MCF 10A (cell line): ENCODE measurements around the gene APBA3. TPM values are rescaled to one million over a fixed set of nuclear protein-coding genes. Genes with fewer than 3 reads are reported as not detected.

ENCODE experiments used
- BruUV-seq: library from RNA; stranded (reverse); fragments of 400-500 nt; replicated peaks from 2 replicates; lab custom pipeline; 2021; lab: Mats Ljungman, UMichigan
- CTCF ChIA-PET: fragments of 300-600 bp; sonication (Branson Sonifier 250); formaldehyde crosslinking; extraction: SDS; loops from one replicate; lab custom pipeline; 2021; ENCODE audit warnings: antibody characterized with exemption, inconsistent platforms; lab: Yijun Ruan, JAX
- POLR2A ChIA-PET: fragments of 300-600, 350-650 bp; sonication (Branson Sonifier 250); formaldehyde crosslinking; extraction: SDS; loops from one replicate; lab custom pipeline; 2020; ENCODE audit warnings: antibody characterized with exemption, inconsistent platforms; lab: Yijun Ruan, JAX
- DNase-seq: peaks from one replicate; pipeline ENCODE4 v3.0.0-alpha.2; 2018; ENCODE audit not compliant: unreplicated experiment
- H3K27ac Mint-ChIP-seq: one replicate; pipeline ENCODE4 v1.8.0; 2022; ENCODE audit warnings: mild to moderate bottlenecking, low read depth, mixed read lengths; ENCODE audit not compliant: unreplicated experiment
- H3K27me3 Mint-ChIP-seq: one replicate; pipeline ENCODE4 v1.8.0; 2022; ENCODE audit warnings: mixed read lengths; ENCODE audit not compliant: insufficient read depth, unreplicated experiment
- H3K36me3 Mint-ChIP-seq: one replicate; pipeline ENCODE4 v1.8.0; 2022; ENCODE audit warnings: mild to moderate bottlenecking, moderate library complexity, mixed read lengths; ENCODE audit not compliant: insufficient read depth, unreplicated experiment
- H3K4me1 Mint-ChIP-seq: one replicate; pipeline ENCODE4 v1.8.0; 2022; ENCODE audit warnings: mixed read lengths; ENCODE audit not compliant: insufficient read depth, unreplicated experiment
- H3K4me3 Mint-ChIP-seq: one replicate; pipeline ENCODE4 v1.8.0; 2022; ENCODE audit warnings: mild to moderate bottlenecking, moderate library complexity, mixed read lengths; ENCODE audit not compliant: unreplicated experiment
- H3K9me3 Mint-ChIP-seq: one replicate; pipeline ENCODE4 v1.8.0; 2022; ENCODE audit warnings: mixed read lengths; ENCODE audit not compliant: unreplicated experiment
- intact Hi-C: fragments of 100-400 bp; cut with micrococcal nuclease; formaldehyde crosslinking; loops from 2 replicates; pipeline ENCODE4 v1.14.1; 2022
- total RNA-seq: library from RNA; stranded (reverse); gene quantifications from 2 replicates; pipeline ENCODE4 v1.2.3, GENCODE V29; 2022
- TF ChIP-seq, protein P1 (sequence below): fragments of 200-600 bp; IDR thresholded peaks from one replicate; pipeline ENCODE4 v1.8.0; 2022; ENCODE audit warnings: antibody characterized with exemption, mild to moderate bottlenecking; ENCODE audit not compliant: unreplicated experiment

APBA3 gene
- total RNA-seq, 1 experiment from 2014 or later: 22.9 TPM

- TF ChIP-seq, protein P1, sequence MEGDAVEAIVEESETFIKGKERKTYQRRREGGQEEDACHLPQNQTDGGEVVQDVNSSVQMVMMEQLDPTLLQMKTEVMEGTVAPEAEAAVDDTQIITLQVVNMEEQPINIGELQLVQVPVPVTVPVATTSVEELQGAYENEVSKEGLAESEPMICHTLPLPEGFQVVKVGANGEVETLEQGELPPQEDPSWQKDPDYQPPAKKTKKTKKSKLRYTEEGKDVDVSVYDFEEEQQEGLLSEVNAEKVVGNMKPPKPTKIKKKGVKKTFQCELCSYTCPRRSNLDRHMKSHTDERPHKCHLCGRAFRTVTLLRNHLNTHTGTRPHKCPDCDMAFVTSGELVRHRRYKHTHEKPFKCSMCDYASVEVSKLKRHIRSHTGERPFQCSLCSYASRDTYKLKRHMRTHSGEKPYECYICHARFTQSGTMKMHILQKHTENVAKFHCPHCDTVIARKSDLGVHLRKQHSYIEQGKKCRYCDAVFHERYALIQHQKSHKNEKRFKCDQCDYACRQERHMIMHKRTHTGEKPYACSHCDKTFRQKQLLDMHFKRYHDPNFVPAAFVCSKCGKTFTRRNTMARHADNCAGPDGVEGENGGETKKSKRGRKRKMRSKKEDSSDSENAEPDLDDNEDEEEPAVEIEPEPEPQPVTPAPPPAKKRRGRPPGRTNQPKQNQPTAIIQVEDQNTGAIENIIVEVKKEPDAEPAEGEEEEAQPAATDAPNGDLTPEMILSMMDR: no peak
Observed at GRCh38 chr19:3753631-3754410, 7.7 kb downstream of the APBA3 start.

GRCh38 chr19:3752492-3752891 lies 9.0 kb downstream of the APBA3 start:
- DNase-seq: no peak
- POLR2A ChIA-PET: interaction anchor here (0.6 to 1.2 kb wide), 2 partner anchors 9 to 10 kb away, joined by 3 to 5 read pairs; partner anchors contain the start of genes APBA3 and MRPL54
- intact Hi-C loops: no loop called here
- H3K4me3 Mint-ChIP-seq: no peak overlapping the region
- H3K9me3 Mint-ChIP-seq: no peaks in the 10 kb centered on the region
- TF ChIP-seq, protein P1: no peak
- no TSS peak for BruUV-seq
- no peaks in the 10 kb centered on the region for H3K27me3 Mint-ChIP-seq
- peaks cover 30% of the 10 kb centered on the region for H3K36me3 Mint-ChIP-seq
- no peak overlapping the region for H3K27ac Mint-ChIP-seq
- CTCF ChIA-PET: interaction anchor here (1.1 kb wide), 1 partner anchor 10 kb away, joined by 4 read pairs; the partner anchor contains the start of gene MRPL54
- no peaks in the 10 kb centered on the region for H3K4me1 Mint-ChIP-seq

More at GRCh38 chr19:3753631-3754410, 7.7 kb downstream of the APBA3 start:
- DNase-seq: no peak
- ChIA-PET CTCF (no interaction called here), POLR2A (interaction anchor here (1.1 kb wide), 1 partner anchor 34 kb away, joined by 4 read pairs; no protein-coding TSS in a partner anchor)
- peaks cover 38% of the 10 kb centered on the region for H3K36me3 Mint-ChIP-seq
- H3K4me3 Mint-ChIP-seq: no peak overlapping the region
- no peaks in the 10 kb centered on the region for H3K9me3 Mint-ChIP-seq
- no peak overlapping the region for H3K27ac Mint-ChIP-seq
- intact Hi-C loops: no loop called here
- H3K4me1 Mint-ChIP-seq: no peaks in the 10 kb centered on the region
- no peaks in the 10 kb centered on the region for H3K27me3 Mint-ChIP-seq
- no TSS peak for BruUV-seq

DNA sequence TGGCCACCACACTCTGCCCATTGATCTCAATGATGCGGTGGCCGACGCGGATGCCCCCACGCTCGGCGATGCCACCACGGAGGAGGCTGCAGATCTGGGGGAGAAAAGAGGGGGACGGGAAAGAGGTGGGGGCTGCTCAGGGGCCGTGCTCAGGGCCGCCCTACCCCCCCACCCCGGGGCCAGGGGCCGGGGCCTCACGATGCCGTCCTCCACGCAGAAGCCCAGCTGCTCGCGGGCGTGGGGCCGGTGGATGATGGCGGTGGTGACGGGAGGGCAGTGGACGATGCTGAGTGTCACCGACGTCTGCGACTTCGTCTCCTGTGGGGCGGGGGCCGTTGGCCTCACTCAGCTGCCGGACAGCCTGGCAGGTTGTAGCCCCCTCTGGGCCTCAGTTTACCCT lies 10.3 kb downstream of the APBA3 start:
- no peak for DNase-seq
- peaks cover 20% of the 10 kb centered on the region for H3K36me3 Mint-ChIP-seq
- H3K4me1 Mint-ChIP-seq: no peaks in the 10 kb centered on the region
- no peak overlapping the region for H3K4me3 Mint-ChIP-seq
- H3K27me3 Mint-ChIP-seq: no peaks in the 10 kb centered on the region
- no TSS peak for BruUV-seq
- intact Hi-C loops: no loop called here
- no peaks in the 10 kb centered on the region for H3K9me3 Mint-ChIP-seq
- ChIA-PET CTCF (interaction anchor here (1.1 kb wide), 1 partner anchor 11 kb away, joined by 4 read pairs; the partner anchor contains the start of gene MRPL54), POLR2A (interaction anchor here (1.2 kb wide), 1 partner anchor 11 kb away, joined by 5 read pairs; the partner anchor contains the start of genes APBA3 and MRPL54)
- no peak overlapping the region for H3K27ac Mint-ChIP-seq
- TF ChIP-seq, protein P1: no peak

DNA sequence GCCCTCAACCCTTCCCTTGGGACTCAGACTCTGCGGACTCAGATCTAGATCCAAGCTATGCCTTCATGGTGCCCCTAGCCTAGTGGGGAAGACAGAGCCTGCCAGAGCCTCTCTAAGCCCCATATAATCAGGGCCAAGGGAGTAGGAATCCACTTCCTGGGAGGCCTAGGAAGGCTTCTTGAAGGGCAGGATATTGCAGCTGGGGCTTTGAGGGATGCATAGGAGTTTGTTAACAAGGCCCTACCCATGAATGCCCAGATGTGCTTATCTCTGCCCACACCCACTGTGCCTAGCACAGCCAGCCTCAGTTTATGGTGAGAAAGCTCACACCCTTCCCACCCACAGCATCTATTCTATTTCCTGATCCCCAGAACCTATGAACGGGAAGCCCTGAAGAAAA lies 11.3 kb downstream of the APBA3 start:
- no peaks in the 10 kb centered on the region for H3K9me3 Mint-ChIP-seq
- no peaks in the 10 kb centered on the region for H3K27me3 Mint-ChIP-seq
- peaks cover 19% of the 10 kb centered on the region for H3K36me3 Mint-ChIP-seq
- POLR2A ChIA-PET: no interaction called here
- TF ChIP-seq, protein P1: no peak
- no peaks in the 10 kb centered on the region for H3K4me1 Mint-ChIP-seq
- no peak overlapping the region for H3K4me3 Mint-ChIP-seq
- no peak for DNase-seq
- intact Hi-C loops: no loop called here
- CTCF ChIA-PET: no interaction called here
- no TSS peak for BruUV-seq
- no peak overlapping the region for H3K27ac Mint-ChIP-seq
